Upper lobe of left lung (tissue), 6 donors: Measurements from ENCODE around the gene ATXN1. TPM values are rescaled to one million over a fixed set of nuclear protein-coding genes. Genes with fewer than 3 reads are reported as not detected.
A peak's percentile ranks its signal among the peaks of the same experiment; 100 is the strongest.
"Not testable (repeated sequence)": the region's sequence is repeated elsewhere in the genome, so short reads cannot be mapped to it uniquely, and the experiment has no call there.

ENCODE experiments used
- ATAC-seq, 2 donors: fragments of 200-7000 bp; cut with Tn5 transposase; one replicate each; pipeline ENCODE4 v1.9.1; 2022; ENCODE audit warnings: mild to moderate bottlenecking in 2 of 2, moderate library complexity in 2 of 2; ENCODE audit not compliant: low FRiP score in 2 of 2
- DNase-seq, 2 donors: peaks; one replicate each; pipeline ENCODE4 v3.0.0-alpha.2; 2019 to 2020
- H3K27ac ChIP-seq, 4 donors: fragments of 200-600 bp; sonication (generic); one replicate each; pipeline ENCODE4 v1.5.1; 2016 to 2019
- H3K27me3 ChIP-seq, 4 donors: fragments of 200-600 bp; sonication (generic); one replicate each; pipeline ENCODE4 v1.5.1; 2017 to 2019
- H3K36me3 ChIP-seq, 4 donors: fragments of 200-600 bp; sonication (generic); one replicate each; pipeline ENCODE4 v1.5.1; 2016 to 2019
- H3K4me1 ChIP-seq, 4 donors: fragments of 200-600 bp; sonication (generic); one replicate each; pipeline ENCODE4 v1.5.1; 2018 to 2019
- H3K4me3 ChIP-seq, 4 donors: fragments of 200-600 bp; sonication (generic); one replicate each; pipeline ENCODE4 v1.5.1; 2017 to 2019; ENCODE audit warnings: mild to moderate bottlenecking in 2 of 4, moderate library complexity in 1 of 4
- H3K9me3 ChIP-seq, 4 donors: fragments of 200-600 bp; sonication (generic); one replicate each; pipeline ENCODE4 v1.5.1; 2018 to 2019
- CTCF ChIP-seq, 6 experiments: fragments of 450-650 bp in 4 of 6; fragments of 200-600 bp in 2 of 6; sonication (generic) in 2 of 6; IDR thresholded peaks; one replicate each; pipeline ENCODE4 v1.5.1; 2016 to 2019; ENCODE audit warnings: antibody characterized with exemption in 6 of 6
- EP300 ChIP-seq, 4 donors: sonication (generic); formaldehyde crosslinking; IDR thresholded peaks; one replicate each; pipeline ENCODE4 v1.5.1; 2017; ENCODE audit warnings: antibody characterized with exemption in 4 of 4, control low read depth in 2 of 4
- POLR2A ChIP-seq, 4 donors: fragments of 450-650 bp; IDR thresholded peaks; one replicate each; pipeline ENCODE4 v1.5.1; 2016 to 2017; ENCODE audit warnings: antibody characterized with exemption in 4 of 4, mild to moderate bottlenecking in 2 of 4
- POLR2AphosphoS5 ChIP-seq, 2 donors: sonication (generic); formaldehyde crosslinking; IDR thresholded peaks; one replicate each; pipeline ENCODE4 v1.5.1; 2017; ENCODE audit warnings: antibody characterized with exemption in 2 of 2
- WGBS, 2 donors: methylation state at CpG; one replicate each; pipeline ENCODE4 v1.1.5; 2017 to 2018; 5-methylcytosine and 5-hydroxymethylcytosine counted together
- total RNA-seq, 6 donors: library from RNA; depleted of rRNA in 4 of 6; stranded (reverse); fragments of >200 nt in 4 of 6; gene quantifications; one replicate each; pipeline versions ENCODE4 v1.1.0 to v1.2.1, GENCODE V29; 2016 to 2021
- donor health status: DM: no; HTN: no; CAD: no; lungs with moderate emphysema.
- donor health status: DM: no; HTN: yes; CAD: no; lungs with severe emphysema.

ATXN1 gene
- total RNA-seq, 6 donors from 2014 or later = 44.2 to 106 (median 71.7) TPM

DNA sequence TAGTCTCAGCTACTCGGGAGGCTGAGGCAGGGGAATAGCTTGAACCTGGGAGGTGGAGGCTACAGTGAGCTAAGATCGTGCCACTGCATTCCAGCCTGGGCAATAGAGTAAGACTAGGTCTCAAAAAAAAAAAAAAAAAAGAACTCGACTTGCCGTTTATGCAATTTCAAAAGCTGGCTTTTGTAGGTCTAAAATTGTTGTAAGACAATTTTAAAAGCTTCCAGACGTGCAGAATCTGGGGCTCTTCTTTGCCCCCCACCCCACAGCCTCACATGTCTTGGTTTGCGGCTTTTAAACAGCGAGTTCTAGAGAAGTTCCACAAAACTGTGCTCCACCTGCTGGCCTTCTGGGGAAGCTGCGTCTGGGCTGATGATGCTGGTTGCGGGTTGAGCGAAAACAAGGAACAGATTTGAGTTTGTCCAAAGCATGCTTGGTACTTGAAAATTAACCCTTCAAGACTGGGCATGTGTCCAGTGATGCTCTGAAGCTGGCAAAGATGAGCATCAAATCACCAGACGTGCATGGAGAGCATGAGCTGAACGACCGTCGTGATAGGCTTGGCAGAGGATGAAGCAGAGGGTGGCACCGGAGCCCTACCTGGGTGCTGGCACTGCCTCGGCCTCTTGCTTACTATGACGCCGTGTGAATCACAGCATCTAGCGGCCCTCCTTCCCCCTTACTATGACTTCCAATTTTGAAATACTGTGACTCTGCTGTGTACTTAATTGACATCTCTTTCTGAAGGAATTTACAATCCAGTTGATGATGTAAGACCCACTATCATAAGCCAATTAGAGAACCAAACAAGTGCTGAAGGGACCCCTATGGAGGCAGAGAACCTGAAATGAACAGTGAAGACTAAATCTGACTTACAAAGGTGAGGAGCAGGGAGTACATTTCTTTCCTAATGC is 351.5 kb downstream of the ATXN1 start:
- peak in 1 of 2 donors; percentile 51 for DNase-seq
- 51 to 66% methylated on average over 19 of the region's 19 CpGs for WGBS, 2 donors
- peak in 1 of 2 donors; percentile 70 for ATAC-seq

DNA sequence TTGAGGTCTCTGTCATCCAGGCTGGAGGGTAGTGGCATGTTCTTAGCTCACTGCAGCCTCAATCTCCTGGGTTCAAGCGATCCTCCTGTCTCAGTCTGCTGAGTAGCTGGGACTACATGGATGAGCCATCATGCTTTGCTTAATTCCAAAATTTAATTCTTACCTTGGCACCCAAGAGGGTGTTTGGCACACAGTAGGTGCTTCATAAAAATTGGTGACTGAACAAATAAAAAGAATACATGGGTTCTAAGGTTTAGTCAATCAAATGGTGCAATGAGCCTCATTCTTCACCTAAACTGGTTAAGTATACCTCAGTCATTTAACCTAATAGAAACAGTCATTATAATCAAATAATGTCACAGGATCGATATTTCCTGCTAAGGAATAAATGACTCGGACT is 352.5 kb downstream of the ATXN1 start:
- DNase-seq (no peak), ATAC-seq (no peak)
- H3K9me3 ChIP-seq = no peaks in the 10 kb centered on the region
- 93 to 98% methylated on average over 3 of the region's 3 CpGs for WGBS, 2 donors
- H3K4me3 ChIP-seq = no peak overlapping the region
- peaks cover under 1 to 14% (median 10%) of the 10 kb centered on the region in 4 donors for H3K4me1 ChIP-seq
- TF ChIP-seq POLR2A (IDR thresholded peaks at IDR 0.05) (no peak), EP300 (IDR thresholded peaks at IDR 0.05) (no peak), POLR2AphosphoS5 (IDR thresholded peaks at IDR 0.05) (no peak), CTCF (IDR thresholded peaks at IDR 0.05) (no peak)
- no peak overlapping the region for H3K27ac ChIP-seq
- no peaks in the 10 kb centered on the region for H3K27me3 ChIP-seq
- no peaks in the 10 kb centered on the region for H3K36me3 ChIP-seq

More for the DNA sequence above, 351.5 kb downstream of the ATXN1 start:
- H3K9me3 ChIP-seq = no peaks in the 10 kb centered on the region
- no peak overlapping the region for H3K4me3 ChIP-seq
- H3K27me3 ChIP-seq = no peaks in the 10 kb centered on the region
- no peak overlapping the region for H3K27ac ChIP-seq
- peaks cover 5 to 14% (median 11%) of the 10 kb centered on the region in 4 donors for H3K4me1 ChIP-seq
- TF ChIP-seq CTCF (IDR thresholded peaks at IDR 0.05) = peak; percentile 57 to 75 (median 68)
- no peak for TF ChIP-seq EP300 (IDR thresholded peaks at IDR 0.05)
- H3K36me3 ChIP-seq = no peaks in the 10 kb centered on the region

- WGBS, 2 donors = 90 to 95% methylated on average over 2 of the region's 2 CpGs
- no peaks in the 10 kb centered on the region for H3K36me3 ChIP-seq
- H3K27ac ChIP-seq = no peak overlapping the region
- no peak for DNase-seq
- no peak for ATAC-seq
- H3K4me3 ChIP-seq = no peak overlapping the region
- H3K27me3 ChIP-seq = no peaks in the 10 kb centered on the region
- H3K9me3 ChIP-seq = no peaks in the 10 kb centered on the region
- TF ChIP-seq POLR2AphosphoS5 (IDR thresholded peaks at IDR 0.05) (no peak), EP300 (IDR thresholded peaks at IDR 0.05) (no peak), POLR2A (IDR thresholded peaks at IDR 0.05) (no peak), CTCF (IDR thresholded peaks at IDR 0.05) (no peak)
- H3K4me1 ChIP-seq = peaks cover 0 to 9% (median 6%) of the 10 kb centered on the region in 4 donors
Measured at GRCh38 chr6:16406966-16407365, 354.3 kb downstream of the ATXN1 start.

DNA sequence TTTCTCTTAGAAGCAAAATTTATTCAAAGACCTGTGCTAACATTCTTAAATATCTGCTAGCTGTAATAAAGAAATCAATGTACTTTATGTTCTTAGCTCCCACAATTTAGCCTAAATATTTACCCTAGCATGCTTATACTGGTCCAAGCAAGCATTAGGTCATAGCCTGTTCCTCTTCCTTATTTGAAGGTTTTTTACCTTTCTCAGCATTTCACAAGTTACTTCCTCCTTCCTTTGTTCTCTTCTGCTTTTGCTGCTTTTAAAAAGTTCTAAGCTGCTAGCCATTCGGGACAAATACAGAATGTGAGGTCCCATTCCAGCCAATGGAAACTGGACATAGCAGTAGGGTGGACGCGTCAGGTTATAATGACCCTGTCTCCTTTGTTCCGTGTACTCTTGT is 354.7 kb downstream of the ATXN1 start:
- peak overlapping the region in 1 of 4 donors; percentile 2 for H3K27ac ChIP-seq
- not testable (repeated sequence) for H3K36me3 ChIP-seq, H3K9me3 ChIP-seq, H3K4me3 ChIP-seq, ATAC-seq, H3K4me1 ChIP-seq, H3K27me3 ChIP-seq, DNase-seq
- 72 to 73% methylated on average over 4 of the region's 4 CpGs for WGBS, 2 donors

GRCh38 chr6:16405375-16405774 is 355.9 kb downstream of the ATXN1 start:
- H3K4me1 ChIP-seq = peaks cover 0 to 9% (median 6%) of the 10 kb centered on the region in 4 donors
- no peak overlapping the region for H3K27ac ChIP-seq
- H3K4me3 ChIP-seq = no peak overlapping the region
- WGBS, 2 donors = 97 to 98% methylated on average over 4 of the region's 4 CpGs
- no peaks in the 10 kb centered on the region for H3K36me3 ChIP-seq
- no peaks in the 10 kb centered on the region for H3K27me3 ChIP-seq
- ATAC-seq (no peak), DNase-seq (no peak)
- no peaks in the 10 kb centered on the region for H3K9me3 ChIP-seq
- TF ChIP-seq POLR2A (IDR thresholded peaks at IDR 0.05) (no peak), EP300 (IDR thresholded peaks at IDR 0.05) (no peak), POLR2AphosphoS5 (IDR thresholded peaks at IDR 0.05) (no peak), CTCF (IDR thresholded peaks at IDR 0.05) (no peak)
